ENCODE results near the gene ACBD6. TPM values are rescaled to one million over a fixed set of nuclear protein-coding genes. Genes with fewer than 3 reads are reported as not detected.
A peak's percentile ranks its signal among the peaks of the same experiment; 100 is the strongest.

ACBD6 gene
- total and polyA plus RNA-seq, 2 experiments from 2014 or later: 36.3 to 45.8 TPM

GRCh38 chr1:180482425-180483275 lies 19.7 kb downstream of the ACBD6 start:
- WGBS (ENCODE audit: low lambda C conversion rate, missing lambda C conversion rate): 28% methylated on average over 10 of the region's 10 CpGs
- TF ChIP-seq EZH2phosphoT487 (IDR thresholded peaks at IDR 0.05; ENCODE audit: low read depth, severe bottlenecking, unreplicated experiment) (no peak), EZH2 (IDR thresholded peaks at IDR 0.05; ENCODE audit: borderline replicate concordance) (no peak), CTCF (IDR thresholded peaks at IDR 0.05; ENCODE audit: poor library complexity) (peak; percentile 68)
- H3K36me3 ChIP-seq (replicated peaks; ENCODE audit: insufficient read depth, low read depth): no peaks in the 10 kb centered on the region

GRCh38 chr1:180470031-180470430 lies 32.3 kb downstream of the ACBD6 start:
- no peak overlapping the region for H3K27ac ChIP-seq
- H3K9me2 ChIP-seq (replicated peaks; ENCODE audit: insufficient read depth): no peaks in the 10 kb centered on the region
- H4K20me1 ChIP-seq (ENCODE audit: insufficient read depth, poor library complexity, severe bottlenecking): no peaks in the 10 kb centered on the region
- no peak overlapping the region for H3K4me3 ChIP-seq
- H3K27me3 ChIP-seq: no peaks in the 10 kb centered on the region
- H3K9me3 ChIP-seq (ENCODE audit: low read depth): peaks cover under 1% of the 10 kb centered on the region
- 97% methylated on average over 1 of the region's 1 CpG for WGBS (ENCODE audit: low lambda C conversion rate, missing lambda C conversion rate)
- no peaks in the 10 kb centered on the region for H3K36me3 ChIP-seq (replicated peaks; ENCODE audit: insufficient read depth, low read depth)
- no peak overlapping the region for H2AFZ ChIP-seq
- no peak for DNase-seq (ENCODE audit: low spot score)
- TF ChIP-seq EZH2 (IDR thresholded peaks at IDR 0.05; ENCODE audit: borderline replicate concordance): no peak
- TF ChIP-seq CTCF (IDR thresholded peaks at IDR 0.05; ENCODE audit: poor library complexity): no peak
- TF ChIP-seq EZH2phosphoT487 (IDR thresholded peaks at IDR 0.05; ENCODE audit: low read depth, severe bottlenecking, unreplicated experiment): no peak
- H3K4me1 ChIP-seq (ENCODE audit: insufficient read depth): no peaks in the 10 kb centered on the region
- H3K79me2 ChIP-seq: peaks cover 28% of the 10 kb centered on the region
- H3K4me2 ChIP-seq: no peak overlapping the region

More at GRCh38 chr1:180482425-180483275, 19.7 kb downstream of the ACBD6 start:
- peaks cover 3% of the 10 kb centered on the region for H4K20me1 ChIP-seq (ENCODE audit: insufficient read depth, poor library complexity, severe bottlenecking)
- no peaks in the 10 kb centered on the region for H3K9me3 ChIP-seq (ENCODE audit: low read depth)
- H3K9me2 ChIP-seq (replicated peaks; ENCODE audit: insufficient read depth): no peaks in the 10 kb centered on the region
- no peaks in the 10 kb centered on the region for H3K27me3 ChIP-seq
- H3K27ac ChIP-seq: no peak overlapping the region
- H3K4me3 ChIP-seq: no peak overlapping the region
- H3K4me2 ChIP-seq: peak overlapping the region; percentile 15
- H3K4me1 ChIP-seq (ENCODE audit: insufficient read depth): no peaks in the 10 kb centered on the region
- H3K79me2 ChIP-seq: peaks cover 7% of the 10 kb centered on the region
- DNase-seq (ENCODE audit: low spot score): peak; percentile 76
- no peak overlapping the region for H2AFZ ChIP-seq

- Histone ChIP-seq H2AFZ (no peak overlapping the region), H3K9me2 (replicated peaks; ENCODE audit: insufficient read depth) (no peaks in the 10 kb centered on the region), H3K36me3 (replicated peaks; ENCODE audit: insufficient read depth, low read depth) (no peaks in the 10 kb centered on the region), H3K79me2 (peaks cover 43% of the 10 kb centered on the region), H3K27me3 (no peaks in the 10 kb centered on the region), H3K27ac (no peak overlapping the region), H3K9me3 (ENCODE audit: low read depth) (peaks cover 5% of the 10 kb centered on the region), H3K4me1 (ENCODE audit: insufficient read depth) (no peaks in the 10 kb centered on the region), H3K4me2 (no peak overlapping the region), H3K4me3 (no peak overlapping the region), H4K20me1 (ENCODE audit: insufficient read depth, poor library complexity, severe bottlenecking) (no peaks in the 10 kb centered on the region)
- no peak for DNase-seq (ENCODE audit: low spot score)
- 91% methylated on average over 5 of the region's 5 CpGs for WGBS (ENCODE audit: low lambda C conversion rate, missing lambda C conversion rate)
- no peak for TF ChIP-seq CTCF (IDR thresholded peaks at IDR 0.05; ENCODE audit: poor library complexity)
- no peak for TF ChIP-seq EZH2phosphoT487 (IDR thresholded peaks at IDR 0.05; ENCODE audit: low read depth, severe bottlenecking, unreplicated experiment)
- no peak for TF ChIP-seq EZH2 (IDR thresholded peaks at IDR 0.05; ENCODE audit: borderline replicate concordance)
Measured at GRCh38 chr1:180468311-180468710, 34.1 kb downstream of the ACBD6 start.

Measured in hepatocyte (in vitro differentiated cells).